C1 segment of cervical spinal cord (tissue), 14 donors: ENCODE data around the gene LAS1L.
A peak's percentile ranks its signal among the peaks of the same experiment; 100 is the strongest.
"Not testable (repeated sequence)": the region's sequence is repeated elsewhere in the genome, so short reads cannot be mapped to it uniquely, and the experiment has no call there.

ENCODE experiments used
- DNase-seq, 14 donors: peaks; one replicate each; lab custom pipeline; 2025; lab: John Stamatoyannopoulos, UW

Gene LAS1L

DNA sequence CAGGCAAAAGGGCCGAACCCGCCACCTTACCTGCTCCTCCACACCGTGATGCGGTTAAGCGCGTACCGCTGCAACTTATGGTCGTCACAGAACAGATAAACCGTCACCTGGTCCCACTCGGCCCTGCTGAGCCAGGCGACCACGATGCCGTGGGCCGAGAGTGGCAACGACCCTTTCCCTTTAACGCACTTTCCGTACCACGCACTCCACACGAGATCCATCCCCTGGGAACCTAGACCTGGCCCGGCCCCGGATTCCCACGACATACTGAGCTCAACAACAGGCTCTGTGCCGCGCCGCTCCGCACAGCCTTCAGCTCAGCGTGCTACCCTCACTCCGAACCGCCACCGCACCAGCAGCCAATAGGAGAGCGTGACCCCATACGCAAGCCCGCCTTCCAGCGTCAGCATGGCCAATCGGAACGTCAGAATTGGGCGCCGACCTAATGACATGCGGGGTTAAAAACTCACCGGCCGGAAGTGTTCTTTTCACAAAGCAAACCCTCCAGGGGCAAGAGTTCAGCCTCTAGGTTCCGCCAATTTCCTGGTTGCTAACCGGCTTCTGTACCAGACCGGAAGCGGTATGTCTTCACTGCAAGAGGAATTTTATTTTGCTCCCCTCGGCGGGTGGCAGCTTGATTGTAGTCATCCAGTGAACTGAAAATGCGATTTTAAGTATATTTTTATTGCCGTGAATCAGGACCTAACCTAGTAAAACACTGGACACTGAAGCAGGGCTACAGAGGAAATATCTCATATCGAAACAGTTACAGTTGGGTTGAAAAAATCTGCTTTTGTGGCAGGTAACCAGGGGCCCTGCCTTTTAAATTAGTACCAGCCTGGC, at the start of gene LAS1L:
Gene LAS1L, minus strand, starts transcription at position 338 of the 843 bp plus-strand sequence. Its CDS starts 72 bp downstream, at position 266.
- peak; percentile 29 to 91 (median 82) for DNase-seq

DNA sequence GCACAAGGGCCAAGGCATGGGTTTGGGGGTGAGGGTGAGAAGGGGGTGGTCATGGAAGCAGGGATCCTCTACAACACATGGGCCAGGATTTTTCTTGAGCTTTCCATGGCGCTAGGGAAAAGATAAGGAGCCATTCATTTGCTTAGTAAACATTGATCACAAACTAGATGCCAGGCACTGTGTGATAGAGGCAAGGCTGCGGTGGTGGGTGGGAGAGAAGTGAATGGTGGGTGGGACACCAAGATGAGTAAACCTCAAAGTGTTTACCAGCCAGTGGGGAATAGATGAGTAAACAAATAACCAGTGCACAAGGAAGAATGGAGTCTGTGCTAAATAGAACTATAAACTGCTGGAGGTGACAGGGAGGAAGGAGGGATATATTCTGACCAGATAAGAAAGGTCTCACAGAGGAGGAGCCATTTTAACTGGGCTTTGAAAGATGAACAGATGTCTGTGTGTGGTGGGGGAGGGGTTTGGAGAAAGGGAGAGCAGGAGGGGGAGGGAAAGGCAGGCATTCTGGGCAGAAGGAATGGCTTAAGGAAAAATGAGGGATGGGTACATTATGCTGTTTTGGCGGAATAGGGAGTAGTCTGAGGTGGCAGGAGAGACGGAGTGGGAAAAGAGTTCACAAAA, 48.0 kb upstream of the LAS1L start:
- no peak for DNase-seq

DNA sequence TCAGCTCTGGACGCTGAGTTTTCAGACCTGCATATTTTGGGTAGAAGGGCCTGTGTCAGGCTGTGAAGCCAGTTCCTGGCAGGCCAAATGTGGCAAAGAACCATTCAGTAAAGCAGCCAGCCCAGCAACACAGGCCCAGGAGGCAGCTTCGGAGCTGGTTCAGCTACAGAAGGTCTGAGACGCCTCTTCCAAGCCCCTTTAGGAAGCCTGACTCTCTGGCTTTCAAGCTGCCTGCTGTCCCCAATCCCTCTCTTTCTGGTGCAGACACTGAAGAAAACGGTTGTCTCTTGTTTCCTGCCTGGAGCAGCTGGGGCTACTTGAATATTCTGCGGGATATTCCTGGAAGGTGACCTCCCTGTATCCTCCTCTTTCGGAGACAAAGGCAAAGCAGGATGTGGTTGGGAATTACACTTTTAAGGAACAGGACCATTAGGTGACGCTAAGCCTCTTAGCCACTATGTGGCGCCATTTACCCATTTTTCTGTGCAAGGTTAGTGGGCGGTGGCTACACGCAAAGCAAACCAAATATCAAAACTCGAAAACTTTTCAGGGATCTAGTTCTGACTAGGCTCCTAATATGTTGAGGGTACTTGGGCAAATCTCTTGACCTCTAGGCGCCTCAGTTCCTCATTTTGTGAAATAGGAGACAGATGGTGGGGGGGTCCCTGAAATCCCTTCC, 47.2 kb upstream of the LAS1L start:
- peak in 12 of 14 donors; percentile 0 to 33 (median 18) for DNase-seq

DNA sequence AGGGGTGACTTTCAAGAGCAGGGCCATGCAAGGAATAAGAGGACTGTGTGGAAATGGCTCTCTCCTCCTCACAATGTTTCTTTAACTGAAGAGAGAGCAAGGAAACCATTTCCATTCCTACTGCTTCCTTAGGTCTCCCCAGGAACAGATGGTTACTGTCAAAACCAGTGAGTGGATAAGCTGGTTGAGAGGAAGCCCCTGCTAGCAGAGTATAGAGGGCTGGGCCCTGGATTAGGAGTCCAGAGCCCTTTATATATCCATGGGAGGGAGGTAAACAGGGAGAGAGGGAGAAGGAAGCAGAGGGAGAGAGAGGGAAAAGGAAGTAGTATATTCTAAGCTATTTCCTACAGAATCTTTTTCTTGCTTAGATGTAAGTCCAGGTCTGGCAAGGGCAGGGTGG, 43.8 kb upstream of the LAS1L start:
- peak in 1 of 14 donors; percentile 10 for DNase-seq

DNA sequence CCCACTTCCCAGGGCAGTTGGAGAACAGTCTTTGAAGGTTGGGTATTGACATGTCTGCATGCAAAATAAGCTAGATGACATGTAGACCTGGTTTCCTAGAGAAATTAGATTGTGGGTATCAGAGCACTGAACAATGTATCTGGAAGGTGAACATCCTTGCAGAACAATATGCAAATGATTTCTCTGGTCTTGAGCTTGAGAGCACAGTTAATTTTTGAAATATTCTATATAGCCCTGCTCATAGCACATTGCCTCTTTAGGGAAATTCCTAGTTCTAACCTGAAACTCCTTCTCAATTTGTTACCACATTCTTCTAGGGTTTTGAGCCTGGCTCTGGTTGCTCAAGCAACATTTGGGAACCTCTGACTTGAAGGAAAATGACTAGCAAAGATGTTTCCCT, 41.6 kb upstream of the LAS1L start:
- DNase-seq, result no peak

DNA sequence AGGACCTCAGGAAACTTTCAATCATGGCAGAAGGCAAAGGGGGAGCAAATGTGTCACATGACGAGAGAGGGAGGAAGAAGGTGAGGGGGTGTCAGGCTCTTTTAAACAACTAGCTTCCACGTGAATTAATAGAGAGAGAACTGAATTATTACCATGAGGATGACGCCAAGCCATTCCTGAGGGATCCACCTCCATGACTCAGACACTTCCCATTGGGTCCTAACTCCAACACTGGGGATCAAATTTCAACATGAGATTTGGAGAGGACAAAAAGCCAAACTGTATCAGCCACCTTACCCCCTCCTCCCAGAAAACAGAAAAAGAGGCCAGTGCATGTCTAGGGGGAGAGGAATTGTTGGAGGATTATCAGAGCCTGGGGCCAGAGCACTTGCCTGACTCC, 40.4 kb upstream of the LAS1L start:
- DNase-seq, result no peak

DNA sequence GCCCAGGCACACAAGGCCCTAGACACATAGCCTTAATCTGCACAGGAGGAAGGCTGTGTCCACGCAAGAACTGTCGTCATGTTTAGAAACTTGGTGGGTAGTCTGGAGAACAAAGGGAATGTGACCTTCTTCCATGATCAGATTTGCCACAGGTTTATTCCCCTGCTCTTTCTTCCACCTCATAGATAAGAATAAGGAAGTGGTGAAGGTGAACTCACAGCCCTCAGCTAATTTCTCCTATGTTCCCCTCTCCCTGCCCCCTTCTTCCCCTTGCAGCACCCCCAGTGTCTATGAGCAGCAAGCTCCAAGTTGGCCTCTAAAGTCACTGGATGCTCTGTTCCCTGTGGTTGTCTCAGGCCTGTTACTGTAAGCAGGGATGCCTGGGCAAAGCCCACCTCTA, 39.8 kb upstream of the LAS1L start:
- no peak for DNase-seq

DNA sequence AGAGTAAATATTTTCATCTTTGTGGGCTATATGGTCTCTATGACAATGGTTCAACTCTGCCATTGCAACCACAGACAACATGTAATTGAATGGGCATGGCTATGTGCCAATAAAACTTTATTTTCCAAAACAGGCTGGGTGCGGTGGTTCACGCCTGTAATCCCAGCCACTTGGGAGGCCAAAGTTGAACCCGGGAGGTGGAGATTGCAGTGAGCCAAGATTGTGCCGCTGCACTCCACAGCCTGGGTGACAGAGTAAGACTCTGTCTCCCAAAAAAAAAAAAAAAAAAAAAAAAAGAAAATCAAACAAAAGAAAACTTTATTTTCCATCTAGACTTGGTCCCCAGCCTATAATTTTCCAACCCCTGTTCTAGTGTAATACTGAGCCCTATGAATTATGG, 38.4 kb upstream of the LAS1L start:
- no peak for DNase-seq

DNA sequence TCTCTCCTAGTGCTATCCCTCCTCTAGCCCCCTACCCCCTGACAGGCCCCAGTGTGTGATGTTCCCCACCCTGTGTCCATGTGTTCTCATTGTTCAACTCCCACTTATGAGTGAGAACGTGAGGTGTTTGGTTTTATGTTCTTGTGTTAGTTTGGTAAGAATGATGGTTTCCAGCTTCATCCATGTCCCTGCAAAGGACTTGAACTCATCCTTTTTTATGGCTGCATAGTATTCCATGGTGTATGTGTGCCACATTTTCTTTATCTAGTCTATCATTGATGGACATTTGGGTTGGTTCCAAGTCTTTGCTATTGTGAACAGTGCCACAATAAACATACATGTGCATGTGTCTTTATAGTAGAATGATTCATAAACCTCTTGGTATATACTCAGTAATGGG, 28.3 kb upstream of the LAS1L start:
- DNase-seq, result not testable (repeated sequence)

DNA sequence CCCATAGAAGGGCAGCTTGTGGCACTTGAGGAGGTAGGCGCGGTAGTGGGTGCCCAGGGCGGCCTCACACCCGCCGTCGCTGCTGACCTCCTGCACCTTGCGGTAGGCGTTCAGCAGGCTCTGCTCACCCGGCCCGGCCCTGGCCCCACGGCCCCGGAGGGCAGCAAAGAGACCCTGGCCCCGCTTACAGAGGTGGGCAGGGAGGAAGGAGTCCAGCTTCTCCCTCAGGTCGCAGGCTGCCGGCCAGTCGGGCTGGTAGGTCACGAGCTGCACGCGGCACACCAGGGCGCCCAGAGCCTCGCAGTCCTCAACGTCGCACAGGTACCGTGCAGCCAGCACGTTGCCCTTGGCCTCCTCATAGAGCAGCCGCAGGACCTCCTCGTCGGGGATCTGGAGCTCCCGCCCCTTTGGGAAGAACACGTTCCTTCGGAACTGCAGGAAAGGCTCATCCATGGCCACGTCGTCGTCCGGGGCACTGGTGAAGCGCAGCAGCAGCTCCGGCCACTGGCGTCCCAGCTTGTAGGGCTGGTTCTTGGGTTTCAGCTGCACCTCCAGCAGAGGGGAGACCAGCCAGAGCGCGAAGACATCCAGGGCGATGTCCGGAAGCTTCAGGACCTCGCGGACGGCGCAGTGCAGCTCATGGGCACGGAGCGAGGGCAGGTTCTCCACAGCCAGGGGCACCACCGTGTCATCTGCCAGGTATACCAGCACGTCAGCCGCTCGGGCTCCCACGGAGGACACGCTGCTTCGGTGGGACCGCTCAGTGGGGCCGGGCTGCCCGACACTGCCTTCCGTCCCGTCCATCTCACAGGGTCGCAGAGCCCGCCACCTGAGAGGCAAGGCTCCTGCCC, 17.1 kb upstream of the LAS1L start:
- no peak for DNase-seq

DNA sequence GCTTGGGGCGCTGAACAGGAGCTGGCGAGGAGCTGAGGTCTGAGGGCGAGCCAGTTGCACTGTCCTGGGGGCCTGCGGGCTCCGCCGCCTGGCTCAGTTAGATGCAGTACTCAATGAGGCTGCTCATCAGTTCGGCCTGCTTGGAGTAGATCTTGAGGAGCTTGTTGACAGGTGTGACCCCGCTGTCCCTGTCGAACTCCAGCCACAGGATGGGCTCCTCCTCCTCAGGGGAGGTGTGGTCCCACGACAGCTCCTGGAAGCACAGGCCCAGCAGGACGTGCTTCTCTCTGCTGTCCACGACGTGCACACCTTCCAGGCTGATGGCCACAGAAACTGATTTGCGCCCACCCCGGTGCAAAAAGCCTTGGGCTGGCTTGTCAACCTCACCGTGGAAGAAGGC, 16.5 kb upstream of the LAS1L start:
- DNase-seq, result no peak

DNA sequence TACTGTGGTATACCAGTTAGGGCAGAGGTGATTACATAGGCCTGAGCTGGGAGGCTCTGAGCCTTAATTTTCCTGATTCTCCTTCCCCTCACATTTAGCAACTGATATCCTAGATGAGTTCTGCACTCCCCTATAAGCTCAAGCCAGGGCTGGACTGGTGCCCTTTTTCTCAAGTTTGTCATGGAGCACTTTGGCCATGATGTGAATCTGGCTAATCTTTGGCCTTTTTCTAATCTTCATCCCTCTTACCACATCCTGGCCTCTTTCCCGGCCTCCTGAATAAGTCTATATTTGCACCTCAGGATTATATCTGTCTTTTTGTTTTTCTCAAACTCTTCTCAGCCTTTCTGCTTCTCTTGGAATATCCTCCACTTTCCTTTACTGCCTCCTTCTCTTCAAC, 10.9 kb upstream of the LAS1L start:
- DNase-seq, result no peak

DNA sequence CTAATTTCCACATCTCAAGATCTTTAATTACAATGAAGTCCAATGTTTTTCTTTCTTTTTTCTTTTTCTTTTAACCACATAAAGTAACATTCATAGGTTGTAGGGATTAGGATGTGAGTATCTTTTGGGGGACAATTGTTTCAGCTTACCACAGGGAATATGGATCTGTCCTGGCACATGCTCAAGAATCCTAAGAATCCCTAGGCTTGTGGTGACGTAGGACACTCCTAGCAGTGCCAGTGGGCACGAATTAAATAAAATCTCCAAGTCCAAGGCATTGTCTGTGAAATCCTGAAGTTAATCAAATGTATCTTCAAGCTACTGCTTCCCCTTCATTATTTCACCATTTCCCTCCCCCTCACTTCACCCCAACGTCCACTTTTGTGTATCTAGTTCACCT, 2.6 kb upstream of the LAS1L start:
- no peak for DNase-seq

DNA sequence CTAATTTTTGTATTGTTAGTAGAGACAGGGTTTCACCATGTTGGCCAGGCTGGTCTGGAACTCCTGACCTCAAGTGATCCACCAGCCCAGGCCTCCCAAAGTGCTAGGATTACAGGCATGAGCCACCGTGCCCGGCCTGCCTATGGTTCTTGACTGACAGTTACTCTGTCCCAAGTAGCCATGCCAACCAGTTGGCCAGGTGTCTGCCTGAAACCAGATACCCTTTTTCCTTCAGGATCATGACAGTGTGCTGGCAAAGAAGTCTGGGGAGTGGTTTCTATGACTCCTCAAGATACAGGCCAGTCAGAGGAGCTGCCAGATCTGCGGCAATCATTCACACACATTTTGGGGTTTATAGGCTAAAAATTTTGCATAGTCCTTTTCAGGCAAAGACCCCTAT, 1.7 kb upstream of the LAS1L start:
- DNase-seq, result no peak

DNA sequence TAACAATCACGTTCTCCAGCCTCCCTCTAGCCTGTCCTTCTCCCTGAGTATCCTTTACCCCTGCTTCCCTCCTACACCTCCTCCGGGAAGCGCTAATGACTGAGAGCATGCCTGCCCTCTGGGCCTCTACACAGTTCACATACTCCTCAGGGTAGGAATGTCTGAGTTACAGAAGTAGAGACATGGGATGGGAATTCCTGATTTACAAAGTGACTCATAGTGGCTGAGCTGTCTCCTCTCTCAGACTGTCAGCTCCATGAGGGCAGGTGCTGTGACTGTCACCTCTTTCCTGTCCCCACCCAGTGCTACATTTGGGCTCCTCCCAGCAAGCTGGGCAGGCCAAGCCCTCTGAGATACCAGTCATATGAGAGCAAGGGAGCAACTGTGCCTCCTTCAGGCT, 2.6 kb downstream of the LAS1L start:
- no peak for DNase-seq

DNA sequence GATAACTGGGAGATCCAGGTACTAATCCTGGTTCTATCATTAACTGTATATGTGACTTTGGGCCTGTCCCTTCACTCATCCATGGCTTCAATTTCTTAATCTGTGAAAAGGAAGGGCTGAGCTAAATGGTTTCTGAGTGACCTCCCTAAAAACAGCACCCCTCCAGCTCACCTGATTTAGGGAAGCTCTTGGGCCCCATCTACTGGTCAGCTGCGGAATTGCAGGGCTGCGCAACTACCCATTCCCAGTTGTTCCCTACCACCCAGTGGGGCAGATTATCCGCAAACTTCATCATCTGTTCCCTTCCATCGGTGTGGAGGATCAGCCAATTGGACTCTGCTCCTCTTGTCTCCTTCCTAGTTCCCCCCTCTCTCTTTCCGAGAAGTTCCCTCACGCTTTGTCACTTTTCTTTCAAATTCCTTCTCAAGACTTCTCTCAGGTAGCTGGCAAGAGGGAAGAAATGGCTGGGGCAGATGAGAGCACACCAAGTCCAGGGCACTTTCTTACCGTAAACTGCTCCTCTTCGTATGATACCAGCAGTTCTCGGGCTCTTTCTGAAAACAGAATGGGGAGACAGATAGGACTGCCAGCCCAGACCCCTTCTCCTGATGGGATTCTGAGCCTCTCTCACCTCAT, 5.8 kb downstream of the LAS1L start:
- peak in 7 of 14 donors; percentile 1 to 30 (median 10) for DNase-seq

DNA sequence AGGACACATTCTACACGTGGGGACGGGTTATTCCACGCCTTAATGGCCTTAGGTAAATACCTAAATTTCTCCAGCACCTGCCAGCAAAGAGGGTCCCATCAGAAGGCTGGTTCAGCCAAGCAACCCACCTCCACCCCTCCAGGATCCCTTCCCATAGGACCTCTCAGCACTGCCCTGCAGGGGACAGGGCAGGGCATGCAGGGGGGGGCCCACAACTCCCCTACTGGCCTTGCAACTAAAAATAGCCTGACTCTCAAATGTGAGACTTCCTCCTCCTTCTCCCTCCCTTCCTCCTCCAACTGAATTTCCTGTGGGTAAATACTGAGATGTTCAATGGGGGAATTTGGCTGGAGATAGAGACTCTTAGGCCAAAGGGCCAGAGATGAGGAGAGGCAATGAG, 6.3 kb downstream of the LAS1L start:
- DNase-seq, result no peak

DNA sequence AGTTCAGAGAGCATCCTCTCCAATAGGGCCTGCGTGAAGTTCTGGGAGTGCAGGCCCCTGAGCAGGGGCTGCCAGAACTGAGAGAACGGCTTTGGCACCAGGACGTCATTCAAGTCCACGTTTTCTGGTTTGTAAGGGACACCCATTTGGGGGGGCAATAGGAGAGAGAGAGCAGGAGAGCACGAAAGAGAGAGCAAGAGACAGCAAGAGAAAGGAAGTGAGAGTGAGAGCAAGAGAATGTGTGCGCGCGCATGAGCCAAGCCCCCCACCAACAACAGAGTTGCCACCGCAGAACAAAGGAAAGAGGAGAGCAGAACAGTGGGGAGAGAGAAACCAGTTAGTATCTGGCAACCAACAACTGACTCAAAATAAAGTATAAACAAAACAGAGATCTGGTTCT, 10.4 kb downstream of the LAS1L start:
- no peak for DNase-seq

DNA sequence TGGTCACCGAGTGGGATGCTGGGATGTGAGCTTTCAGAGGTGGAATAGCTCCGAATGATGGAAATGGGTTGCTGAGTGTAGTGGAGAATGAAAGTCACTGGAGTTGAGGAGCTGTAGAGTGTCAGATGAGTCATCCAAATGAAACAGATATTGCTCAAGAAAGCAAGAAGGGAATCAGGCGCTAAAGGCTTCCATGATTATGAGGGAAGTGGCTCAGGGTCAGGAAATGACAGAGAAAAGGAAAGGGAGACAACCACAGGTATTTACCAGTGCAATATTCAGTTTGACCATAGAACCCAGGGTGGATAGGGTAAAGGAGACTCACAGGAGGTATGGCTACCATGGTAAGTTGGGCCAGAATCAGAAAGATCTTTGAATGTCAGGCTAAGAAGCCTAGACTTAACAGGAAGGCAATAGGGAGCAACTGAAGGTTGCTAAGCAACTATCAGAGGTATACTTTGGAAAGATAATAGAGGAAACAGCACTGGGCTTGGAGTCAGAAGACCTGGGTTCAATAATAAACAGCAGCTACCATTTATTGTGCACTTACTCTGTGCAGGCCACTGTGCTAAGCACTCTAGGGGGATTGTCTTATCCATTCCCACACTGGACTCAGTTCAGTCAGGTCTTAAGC, 11.7 kb downstream of the LAS1L start:
- DNase-seq, result no peak

DNA sequence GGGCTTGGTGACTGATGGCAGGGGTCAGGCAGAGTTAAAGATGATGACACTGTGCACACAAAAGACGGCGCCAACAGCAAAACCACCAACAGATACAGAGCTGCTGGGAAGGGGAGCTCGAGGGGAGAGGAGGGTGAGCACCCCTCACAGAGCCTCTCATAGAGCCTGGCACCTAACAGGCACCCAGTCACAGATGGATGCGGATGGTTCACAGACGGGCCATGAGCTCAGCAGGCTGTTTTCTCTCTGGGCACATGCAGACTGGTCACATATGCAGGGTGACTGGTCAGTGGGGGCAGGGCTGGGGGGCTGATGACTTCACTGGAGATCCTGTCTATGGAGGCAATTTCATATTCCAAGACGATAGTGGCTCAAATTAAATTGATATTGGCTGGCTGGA, 15.1 kb downstream of the LAS1L start:
- not testable (repeated sequence) for DNase-seq

DNA sequence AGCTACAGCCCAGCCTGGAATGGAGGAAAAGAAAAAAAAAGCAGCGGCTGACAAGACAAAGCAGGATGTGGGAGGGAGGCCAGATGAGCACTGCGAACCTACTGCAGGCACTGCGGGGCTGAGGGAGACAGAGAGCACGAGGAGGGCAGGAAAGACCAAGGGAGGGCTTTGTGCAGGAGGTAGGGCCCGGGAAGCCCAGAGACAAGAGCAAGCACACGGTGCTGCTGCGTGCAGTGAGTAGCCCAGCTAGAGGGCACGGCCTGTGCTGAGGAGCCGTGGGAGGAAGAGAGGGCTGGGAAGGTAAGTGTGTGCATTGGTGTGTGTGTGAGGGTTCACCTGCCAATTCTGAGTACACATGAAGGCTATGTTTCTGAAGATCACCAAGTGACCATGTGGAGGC, 15.6 kb downstream of the LAS1L start:
- DNase-seq, result not testable (repeated sequence)
